SK-N-SH (cell line): ENCODE results near the gene SH2B2. TPM values are rescaled to one million over a fixed set of nuclear protein-coding genes. Genes with fewer than 3 reads are reported as not detected.

Source experiments
- CTCF ChIA-PET: fragments of 300-600, 350-600 bp; formaldehyde crosslinking; extraction: SDS; loops from one replicate; lab custom pipeline; 2021; lab: Yijun Ruan, JAX
- POLR2A ChIA-PET: fragments of 350-600 bp; sonication (Branson Sonifier 250); formaldehyde crosslinking; extraction: SDS; loops from one replicate; lab custom pipeline; 2020; ENCODE audit warnings: antibody characterized with exemption, inconsistent platforms; lab: Yijun Ruan, JAX
- DNase-seq: peaks from one replicate; pipeline ENCODE4 v3.0.0; 2012
- H2AFZ ChIP-seq: fragments of 200-600 bp; sonication (generic); 2 replicates; pipeline ENCODE4 v1.8.1; 2016; ENCODE audit warnings: antibody characterized with exemption, mild to moderate bottlenecking, low read depth
- H3F3A ChIP-seq: fragments of 200-600 bp; sonication (generic); replicated peaks from 2 replicates; pipeline ENCODE3; 2016; ENCODE audit warnings: antibody characterized with exemption, mild to moderate bottlenecking; ENCODE audit not compliant: insufficient read depth
- H3K27ac ChIP-seq, 2 experiments: fragments of 200-500 bp in 1 of 2; fragments of 200-600 bp in 1 of 2; sonication (Bioruptor generic) in 1 of 2; sonication (generic), shearing (Covaris generic) in 1 of 2; 2 replicates each; pipeline versions ENCODE4 v1.5.1 to v1.6.1; 2014 to 2016; ENCODE audit warnings: low read depth in 2 of 2, inconsistent platforms in 1 of 2, low read length in 1 of 2, mild to moderate bottlenecking in 1 of 2, mixed read lengths in 1 of 2
- H3K27me3 ChIP-seq: fragments of 200-600 bp; sonication (generic), shearing (Covaris generic); 2 replicates; pipeline ENCODE4 v1.6.1; 2016; ENCODE audit warnings: mixed run types; ENCODE audit not compliant: insufficient read depth
- H3K36me3 ChIP-seq, 2 experiments: fragments of 200-500 bp in 1 of 2; fragments of 200-600 bp in 1 of 2; sonication (Bioruptor generic) in 1 of 2; sonication (generic) in 1 of 2; replicated peaks in 1 of 2; 2 replicates each; pipeline versions ENCODE3 to v1.5.1; 2014 to 2016; ENCODE audit warnings: low read length in 1 of 2, mild to moderate bottlenecking in 1 of 2; ENCODE audit not compliant: insufficient read depth in 2 of 2, control insufficient read depth in 1 of 2
- H3K4me1 ChIP-seq, 2 experiments: fragments of 200-500 bp in 1 of 2; fragments of 200-600 bp in 1 of 2; sonication (Bioruptor generic) in 1 of 2; sonication (generic), shearing (Covaris generic) in 1 of 2; 2 replicates each; pipeline versions ENCODE4 v1.5.1 to v1.6.1; 2014 to 2016; ENCODE audit warnings: low read depth in 1 of 2, low read length in 1 of 2, mixed run types in 1 of 2; ENCODE audit not compliant: insufficient read depth in 2 of 2, control insufficient read depth in 1 of 2
- H3K4me2 ChIP-seq: fragments of 200-600 bp; sonication (generic), shearing (Covaris generic); 2 replicates; pipeline ENCODE4 v1.6.1; 2017; ENCODE audit warnings: mixed run types
- H3K4me3 ChIP-seq, 2 experiments: fragments of 200-500 bp in 1 of 2; fragments of 200-600 bp in 1 of 2; sonication (Bioruptor generic) in 1 of 2; sonication (generic), shearing (Covaris generic) in 1 of 2; 2 replicates each; pipeline versions ENCODE4 v1.5.1 to v1.8.1; 2014 to 2016; ENCODE audit warnings: low read depth in 2 of 2, inconsistent platforms in 1 of 2, low read length in 1 of 2, mild to moderate bottlenecking in 1 of 2, mixed read lengths in 1 of 2, moderate library complexity in 1 of 2
- H3K79me2 ChIP-seq: fragments of 200-600 bp; sonication (generic); 2 replicates; pipeline ENCODE4 v1.8.1; 2017; ENCODE audit warnings: mild to moderate bottlenecking; ENCODE audit not compliant: insufficient read depth
- H3K9ac ChIP-seq: fragments of 200-600 bp; sonication (generic); 2 replicates; pipeline ENCODE4 v1.6.1; 2017; ENCODE audit warnings: mixed run types
- H3K9me2 ChIP-seq: fragments of 200-600 bp; sonication (generic); 2 replicates; pipeline ENCODE4 v1.6.1; 2017; ENCODE audit warnings: mixed run types
- H3K9me3 ChIP-seq: fragments of 200-600 bp; sonication (generic); 2 replicates; pipeline ENCODE4 v1.6.1; 2017; ENCODE audit warnings: mixed run types, mild to moderate bottlenecking, moderate library complexity
- H4K20me1 ChIP-seq: fragments of 200-600 bp; sonication (generic); 2 replicates; pipeline ENCODE4 v1.6.1; 2017; ENCODE audit warnings: mild to moderate bottlenecking, mixed run types; ENCODE audit not compliant: insufficient read depth
- CHD2 ChIP-seq: fragments of 150-350 bp; IDR thresholded peaks from 2 replicates; pipeline ENCODE4 v1.6.1; 2018; ENCODE audit warnings: low read length; ENCODE audit not compliant: partially characterized antibody
- CTCF ChIP-seq: fragments of 200-600 bp; sonication (generic); IDR thresholded peaks from 2 replicates; pipeline ENCODE4 v1.6.1; 2017; ENCODE audit warnings: antibody characterized with exemption, mild to moderate bottlenecking, moderate library complexity
- ELF1 ChIP-seq: IDR thresholded peaks from 2 replicates; pipeline ENCODE4 v1.4.0; 2012
- FOXM1 ChIP-seq: IDR thresholded peaks from 2 replicates; pipeline ENCODE4 v1.4.0; 2012; ENCODE audit warnings: low read depth, mild to moderate bottlenecking
- JUND ChIP-seq: IDR thresholded peaks from 2 replicates; pipeline ENCODE4 v1.4.0; 2012
- MAX ChIP-seq: IDR thresholded peaks from 2 replicates; pipeline ENCODE4 v1.4.0; 2012; ENCODE audit warnings: low read depth
- MXI1 ChIP-seq: IDR thresholded peaks from 2 replicates; pipeline ENCODE4 v1.6.1; 2012; ENCODE audit warnings: mild to moderate bottlenecking, low read depth, low read length, improper control_type of control experiment
- NFIC ChIP-seq: IDR thresholded peaks from 2 replicates; pipeline ENCODE4 v1.4.0; 2012; ENCODE audit warnings: borderline replicate concordance
- RAD21 ChIP-seq: IDR thresholded peaks from 2 replicates; pipeline ENCODE4 v1.6.1; 2012; ENCODE audit warnings: mild to moderate bottlenecking, low read length
- RCOR1 ChIP-seq: fragments of 150-350 bp; IDR thresholded peaks from 2 replicates; pipeline ENCODE4 v1.6.1; 2017; ENCODE audit warnings: antibody characterized with exemption, low read length
- RFX5 ChIP-seq: IDR thresholded peaks from 2 replicates; pipeline ENCODE4 v1.6.1; 2012; ENCODE audit warnings: mild to moderate bottlenecking, improper control_type of control experiment, low read length
- RXRA ChIP-seq: IDR thresholded peaks from 2 replicates; pipeline ENCODE4 v1.4.0; 2012; ENCODE audit warnings: low read depth, mild to moderate bottlenecking, borderline replicate concordance
- SMC3 ChIP-seq: IDR thresholded peaks from 2 replicates; pipeline ENCODE4 v1.6.1; 2012; ENCODE audit warnings: low read depth, low read length, improper control_type of control experiment
- TAF1 ChIP-seq: IDR thresholded peaks from 2 replicates; pipeline ENCODE4 v1.6.1; 2012; ENCODE audit warnings: low read depth, mild to moderate bottlenecking, low read length, moderate library complexity, borderline replicate concordance
- WGBS: methylation state at CpG from one replicate; pipeline ENCODE4 v1.1.6; 2017; ENCODE audit warnings: low lambda C conversion rate; 5-methylcytosine and 5-hydroxymethylcytosine counted together
- polyA plus RNA-seq, 3 experiments: library from polyadenylated mRNA; depleted of rRNA; stranded (reverse); fragments of >200 nt; gene quantifications; 2 replicates each; pipeline ENCODE4 v1.2.3, GENCODE V29; 2012
- TF ChIP-seq, protein P1 (sequence below): IDR thresholded peaks from 2 replicates; pipeline ENCODE4 v1.6.1; 2012; ENCODE audit warnings: mild to moderate bottlenecking, low read depth, low read length, moderate library complexity
- TF ChIP-seq, protein P2 (sequence below): fragments of 150-350 bp; IDR thresholded peaks from 2 replicates; pipeline ENCODE4 v1.6.1; 2016; ENCODE audit warnings: mild to moderate bottlenecking, low read depth, low read length

SH2B2 gene
- polyA plus RNA-seq, 1 of the 3 experiments (the other 2 are of a cell fraction) = 4.7 TPM

DNA sequence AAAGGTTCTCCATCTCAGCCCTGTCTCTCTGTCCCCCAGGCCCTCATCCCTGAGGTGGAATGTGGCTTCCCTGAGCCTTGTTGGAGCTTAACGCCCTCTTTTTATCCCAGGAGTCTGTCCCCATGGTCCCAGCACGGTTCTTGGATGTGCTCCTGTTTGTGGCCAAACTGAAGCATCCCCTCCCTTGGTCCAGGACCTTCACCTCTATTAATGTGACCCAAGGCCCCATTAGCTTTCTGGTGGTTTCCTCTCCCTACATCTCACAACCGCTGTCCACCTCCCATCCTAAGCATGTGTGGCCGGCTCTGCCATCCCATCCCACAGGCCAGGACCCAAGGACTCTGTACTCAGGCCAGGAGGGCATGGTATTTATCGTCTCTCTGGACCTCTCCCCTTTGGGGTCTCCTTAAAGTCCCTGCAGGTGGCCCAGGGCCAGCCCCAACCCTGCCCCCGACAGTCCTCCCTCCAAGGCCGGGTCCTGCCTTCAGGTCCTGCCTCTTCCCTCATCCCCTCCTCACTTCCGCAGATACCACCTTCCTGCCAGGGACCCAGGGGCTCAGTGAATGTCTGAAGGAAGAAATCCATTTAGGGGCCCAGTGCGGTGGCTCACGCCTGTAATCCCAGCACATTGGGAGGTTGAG, 15.4 kb upstream of the SH2B2 start (continued):
- TF ChIP-seq, protein P1, sequence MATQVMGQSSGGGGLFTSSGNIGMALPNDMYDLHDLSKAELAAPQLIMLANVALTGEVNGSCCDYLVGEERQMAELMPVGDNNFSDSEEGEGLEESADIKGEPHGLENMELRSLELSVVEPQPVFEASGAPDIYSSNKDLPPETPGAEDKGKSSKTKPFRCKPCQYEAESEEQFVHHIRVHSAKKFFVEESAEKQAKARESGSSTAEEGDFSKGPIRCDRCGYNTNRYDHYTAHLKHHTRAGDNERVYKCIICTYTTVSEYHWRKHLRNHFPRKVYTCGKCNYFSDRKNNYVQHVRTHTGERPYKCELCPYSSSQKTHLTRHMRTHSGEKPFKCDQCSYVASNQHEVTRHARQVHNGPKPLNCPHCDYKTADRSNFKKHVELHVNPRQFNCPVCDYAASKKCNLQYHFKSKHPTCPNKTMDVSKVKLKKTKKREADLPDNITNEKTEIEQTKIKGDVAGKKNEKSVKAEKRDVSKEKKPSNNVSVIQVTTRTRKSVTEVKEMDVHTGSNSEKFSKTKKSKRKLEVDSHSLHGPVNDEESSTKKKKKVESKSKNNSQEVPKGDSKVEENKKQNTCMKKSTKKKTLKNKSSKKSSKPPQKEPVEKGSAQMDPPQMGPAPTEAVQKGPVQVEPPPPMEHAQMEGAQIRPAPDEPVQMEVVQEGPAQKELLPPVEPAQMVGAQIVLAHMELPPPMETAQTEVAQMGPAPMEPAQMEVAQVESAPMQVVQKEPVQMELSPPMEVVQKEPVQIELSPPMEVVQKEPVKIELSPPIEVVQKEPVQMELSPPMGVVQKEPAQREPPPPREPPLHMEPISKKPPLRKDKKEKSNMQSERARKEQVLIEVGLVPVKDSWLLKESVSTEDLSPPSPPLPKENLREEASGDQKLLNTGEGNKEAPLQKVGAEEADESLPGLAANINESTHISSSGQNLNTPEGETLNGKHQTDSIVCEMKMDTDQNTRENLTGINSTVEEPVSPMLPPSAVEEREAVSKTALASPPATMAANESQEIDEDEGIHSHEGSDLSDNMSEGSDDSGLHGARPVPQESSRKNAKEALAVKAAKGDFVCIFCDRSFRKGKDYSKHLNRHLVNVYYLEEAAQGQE = no peak
- TF ChIP-seq TAF1 (no peak), RFX5 (no peak), JUND (no peak), FOXM1 (no peak)

DNA sequence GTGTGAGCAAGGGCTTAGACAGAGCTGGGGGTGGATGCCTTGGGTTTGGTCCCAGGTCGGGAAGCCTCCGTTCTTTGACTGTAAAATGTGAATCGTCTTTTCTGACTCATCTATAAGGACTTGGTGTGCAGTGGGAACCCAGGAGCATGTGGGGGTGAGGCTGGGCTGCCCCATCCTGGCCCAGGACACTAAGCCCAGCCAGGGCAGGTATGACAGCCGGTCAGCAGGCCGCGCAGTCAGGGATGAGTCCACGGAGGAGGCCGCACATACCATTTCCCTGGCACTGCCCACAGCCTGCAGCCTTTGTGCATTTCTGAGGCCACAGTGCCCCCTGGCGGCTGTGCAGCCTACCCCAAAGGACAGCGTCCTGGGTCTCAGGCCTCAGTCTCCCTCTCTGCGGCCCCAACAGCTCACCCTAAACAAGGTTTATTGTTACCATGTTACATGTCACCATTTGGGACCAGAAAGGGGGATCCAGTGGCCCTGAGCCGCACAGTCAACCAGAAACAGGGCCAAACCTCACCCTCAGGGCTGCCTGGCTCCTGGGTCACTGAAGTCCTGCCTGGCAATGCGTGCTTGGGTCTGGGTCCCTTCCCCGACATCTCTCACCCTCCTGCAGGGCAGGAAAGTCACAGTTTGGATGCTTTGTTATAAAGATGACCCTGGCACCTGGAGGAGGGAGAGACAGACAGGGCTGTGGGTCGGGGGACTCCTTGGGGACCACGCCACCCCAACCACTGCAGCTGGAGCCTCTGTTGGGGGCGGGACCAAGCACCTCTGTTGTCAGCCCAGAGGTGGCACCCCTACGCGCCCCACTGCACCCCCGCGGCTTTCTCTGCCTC, 14.4 kb upstream of the SH2B2 start:
- DNase-seq = peak; percentile 95
- peaks cover 0 to 22% of the 10 kb centered on the region in 2 experiments; a peak in 1 of 4 replicates for H3K4me1 ChIP-seq
- no peaks in the 10 kb centered on the region for H3K79me2 ChIP-seq
- H4K20me1 ChIP-seq = no peaks in the 10 kb centered on the region; the same call in 1 of the 2 replicates
- H2AFZ ChIP-seq = no peak overlapping the region
- H3K9me3 ChIP-seq = no peaks in the 10 kb centered on the region
- no peak overlapping the region; a peak in 1 of 4 replicates for H3K4me3 ChIP-seq
- H3K4me2 ChIP-seq = no peak overlapping the region
- ChIA-PET POLR2A (interaction anchor here (0.5 kb wide), 1 partner anchor 409 kb away, joined by 5 read pairs; no protein-coding TSS in a partner anchor), CTCF (interaction anchor here (0.6 to 7.9 kb wide), 69 partner anchors 10 to 882 kb away, joined by 3 to 119 read pairs (median 4); partner anchors contain the start of genes CUX1, PRKRIP1 and SH2B2)
- TF ChIP-seq RAD21 = peak; percentile 99
- peak; percentile 100 for TF ChIP-seq CTCF
- peak; percentile 98 for TF ChIP-seq SMC3
- TF ChIP-seq, protein P2, sequence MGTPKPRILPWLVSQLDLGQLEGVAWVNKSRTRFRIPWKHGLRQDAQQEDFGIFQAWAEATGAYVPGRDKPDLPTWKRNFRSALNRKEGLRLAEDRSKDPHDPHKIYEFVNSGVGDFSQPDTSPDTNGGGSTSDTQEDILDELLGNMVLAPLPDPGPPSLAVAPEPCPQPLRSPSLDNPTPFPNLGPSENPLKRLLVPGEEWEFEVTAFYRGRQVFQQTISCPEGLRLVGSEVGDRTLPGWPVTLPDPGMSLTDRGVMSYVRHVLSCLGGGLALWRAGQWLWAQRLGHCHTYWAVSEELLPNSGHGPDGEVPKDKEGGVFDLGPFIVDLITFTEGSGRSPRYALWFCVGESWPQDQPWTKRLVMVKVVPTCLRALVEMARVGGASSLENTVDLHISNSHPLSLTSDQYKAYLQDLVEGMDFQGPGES = no peak
- peak; percentile 59; the same call in 1 of the 2 replicates for TF ChIP-seq MXI1
- TF ChIP-seq NFIC = no peak
- peak; percentile 81 for TF ChIP-seq CHD2
- no peak for TF ChIP-seq RXRA
- TF ChIP-seq, protein P1 = 0 out of 2 replicates have a peak, but pooled peaks have one; percentile 4
- TF ChIP-seq ELF1 = no peak
- TF ChIP-seq RCOR1 = peak; percentile 62
- no peak for TF ChIP-seq MAX
- H3K9ac ChIP-seq = no peak overlapping the region
- no peaks in the 10 kb centered on the region for H3K9me2 ChIP-seq
- whole genome bisulfite sequencing = 40% methylated on average over 17 of the region's 21 CpGs
- H3K27me3 ChIP-seq = no peaks in the 10 kb centered on the region
- H3K36me3 ChIP-seq = no peaks in the 10 kb centered on the region
- no peak overlapping the region for H3K27ac ChIP-seq
- H3F3A ChIP-seq = no peaks in the 10 kb centered on the region
